Measurements from ENCODE around the gene KDM7A.

DNA sequence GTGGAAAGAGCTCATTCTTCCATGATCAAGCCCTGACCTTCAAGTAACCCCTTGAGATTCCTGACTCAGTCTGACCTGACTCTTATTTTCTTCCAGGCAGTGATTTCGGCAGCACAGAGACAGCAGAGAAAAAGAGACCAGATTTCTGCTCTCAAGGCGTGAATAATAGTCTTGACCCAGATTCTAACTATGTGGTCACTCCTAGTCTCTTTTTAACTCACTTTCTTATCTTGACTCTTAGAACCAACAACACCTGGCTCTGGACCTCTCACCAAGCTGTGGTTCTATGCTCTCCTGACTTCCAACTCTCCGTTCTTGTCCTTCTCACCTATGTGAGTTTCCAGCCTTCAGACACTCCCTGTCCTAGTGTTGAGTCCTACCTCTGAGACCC lies 36.9 kb upstream of the KDM7A start:
- TF ChIP-seq, protein P1, sequence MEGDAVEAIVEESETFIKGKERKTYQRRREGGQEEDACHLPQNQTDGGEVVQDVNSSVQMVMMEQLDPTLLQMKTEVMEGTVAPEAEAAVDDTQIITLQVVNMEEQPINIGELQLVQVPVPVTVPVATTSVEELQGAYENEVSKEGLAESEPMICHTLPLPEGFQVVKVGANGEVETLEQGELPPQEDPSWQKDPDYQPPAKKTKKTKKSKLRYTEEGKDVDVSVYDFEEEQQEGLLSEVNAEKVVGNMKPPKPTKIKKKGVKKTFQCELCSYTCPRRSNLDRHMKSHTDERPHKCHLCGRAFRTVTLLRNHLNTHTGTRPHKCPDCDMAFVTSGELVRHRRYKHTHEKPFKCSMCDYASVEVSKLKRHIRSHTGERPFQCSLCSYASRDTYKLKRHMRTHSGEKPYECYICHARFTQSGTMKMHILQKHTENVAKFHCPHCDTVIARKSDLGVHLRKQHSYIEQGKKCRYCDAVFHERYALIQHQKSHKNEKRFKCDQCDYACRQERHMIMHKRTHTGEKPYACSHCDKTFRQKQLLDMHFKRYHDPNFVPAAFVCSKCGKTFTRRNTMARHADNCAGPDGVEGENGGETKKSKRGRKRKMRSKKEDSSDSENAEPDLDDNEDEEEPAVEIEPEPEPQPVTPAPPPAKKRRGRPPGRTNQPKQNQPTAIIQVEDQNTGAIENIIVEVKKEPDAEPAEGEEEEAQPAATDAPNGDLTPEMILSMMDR (IDR thresholded peaks at IDR 0.05): no peak
- TF ChIP-seq POLR2A (IDR thresholded peaks at IDR 0.05): no peak
